Activated T-cell treated with anti-CD3 and anti-CD28 coated beads, Interleukin-2, amount 50 U/mL, for 24 hours (primary cell): ENCODE results near the gene TEX28.
A peak's percentile ranks its signal among the peaks of the same experiment; 100 is the strongest.
"Not testable (repeated sequence)": the region's sequence is repeated elsewhere in the genome, so short reads cannot be mapped to it uniquely, and the experiment has no call there.

ENCODE experiments used
- DNase-seq: peaks from one replicate; pipeline ENCODE4 v3.0.0-alpha.2; 2020
- H3K27ac Mint-ChIP-seq: 2 replicates; pipeline ENCODE4 v1.8.0; 2020; ENCODE audit warnings: mild to moderate bottlenecking, mixed read lengths
- H3K27me3 Mint-ChIP-seq: 2 replicates; pipeline ENCODE4 v1.8.0; 2020; ENCODE audit warnings: mixed read lengths
- H3K36me3 Mint-ChIP-seq: 2 replicates; pipeline ENCODE4 v1.8.0; 2020; ENCODE audit warnings: low read depth, mixed read lengths
- H3K4me1 Mint-ChIP-seq: 2 replicates; pipeline ENCODE4 v1.8.0; 2020; ENCODE audit warnings: low read depth, mixed read lengths
- H3K4me3 Mint-ChIP-seq: 2 replicates; pipeline ENCODE4 v1.8.0; 2020; ENCODE audit warnings: mild to moderate bottlenecking, moderate library complexity, mixed read lengths
- H3K9me3 Mint-ChIP-seq: 2 replicates; pipeline ENCODE4 v1.8.0; 2020; ENCODE audit warnings: mixed read lengths

The TEX28 gene, protein sequence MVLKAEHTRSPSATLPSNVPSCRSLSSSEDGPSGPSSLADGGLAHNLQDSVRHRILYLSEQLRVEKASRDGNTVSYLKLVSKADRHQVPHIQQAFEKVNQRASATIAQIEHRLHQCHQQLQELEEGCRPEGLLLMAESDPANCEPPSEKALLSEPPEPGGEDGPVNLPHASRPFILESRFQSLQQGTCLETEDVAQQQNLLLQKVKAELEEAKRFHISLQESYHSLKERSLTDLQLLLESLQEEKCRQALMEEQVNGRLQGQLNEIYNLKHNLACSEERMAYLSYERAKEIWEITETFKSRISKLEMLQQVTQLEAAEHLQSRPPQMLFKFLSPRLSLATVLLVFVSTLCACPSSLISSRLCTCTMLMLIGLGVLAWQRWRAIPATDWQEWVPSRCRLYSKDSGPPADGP

GRCh38 chrX:154294791-154295574 is at the start of gene TEX28:
Gene TEX28 (minus strand): TSS chrX:154295124. CDS start chrX:154292117, 3,007 bp downstream.
- no peaks in the 10 kb centered on the region for H3K4me1 Mint-ChIP-seq
- no peak for DNase-seq
- no peak within 1 kb of the TSS for H3K27ac Mint-ChIP-seq
- H3K36me3 Mint-ChIP-seq = no peaks in the 10 kb centered on the region
- H3K9me3 Mint-ChIP-seq = peaks cover 2% of the 10 kb centered on the region
- no peaks in the 10 kb centered on the region for H3K27me3 Mint-ChIP-seq
- no peak within 1 kb of the TSS for H3K4me3 Mint-ChIP-seq

GRCh38 chrX:154343620-154344019 is 48.7 kb upstream of the TEX28 start:
- DNase-seq, H3K27me3 Mint-ChIP-seq, H3K9me3 Mint-ChIP-seq, H3K36me3 Mint-ChIP-seq, H3K4me3 Mint-ChIP-seq, H3K27ac Mint-ChIP-seq: not testable (repeated sequence)
- H3K4me1 Mint-ChIP-seq = peaks cover 12% of the 10 kb centered on the region

- H3K36me3 Mint-ChIP-seq, H3K27ac Mint-ChIP-seq, H3K4me1 Mint-ChIP-seq, H3K9me3 Mint-ChIP-seq, H3K4me3 Mint-ChIP-seq, DNase-seq, H3K27me3 Mint-ChIP-seq: not testable (repeated sequence)
Measured at GRCh38 chrX:154343063-154343462, 48.1 kb upstream of the TEX28 start.

- H3K27me3 Mint-ChIP-seq, H3K27ac Mint-ChIP-seq, H3K4me3 Mint-ChIP-seq, H3K9me3 Mint-ChIP-seq, H3K36me3 Mint-ChIP-seq, DNase-seq, H3K4me1 Mint-ChIP-seq: not testable (repeated sequence)
Measured at GRCh38 chrX:154341399-154342298, 46.7 kb upstream of the TEX28 start.

GRCh38 chrX:154334496-154334895 is 39.6 kb upstream of the TEX28 start:
- Mint-ChIP-seq H3K27me3 (peaks cover 11% of the 10 kb centered on the region), H3K4me3 (no peak overlapping the region), H3K36me3 (no peaks in the 10 kb centered on the region), H3K9me3 (no peaks in the 10 kb centered on the region), H3K27ac (peak overlapping the region; percentile 79), H3K4me1 (peaks cover 26% of the 10 kb centered on the region)
- no peak for DNase-seq

GRCh38 chrX:154333837-154334271 is 38.9 kb upstream of the TEX28 start:
- DNase-seq = no peak
- peaks cover 12% of the 10 kb centered on the region for H3K27me3 Mint-ChIP-seq
- no peaks in the 10 kb centered on the region for H3K36me3 Mint-ChIP-seq
- peak overlapping the region; percentile 10 for H3K27ac Mint-ChIP-seq
- H3K9me3 Mint-ChIP-seq = no peaks in the 10 kb centered on the region
- H3K4me3 Mint-ChIP-seq = no peak overlapping the region
- peaks cover 29% of the 10 kb centered on the region for H3K4me1 Mint-ChIP-seq

GRCh38 chrX:154333116-154333515 is 38.2 kb upstream of the TEX28 start:
- Mint-ChIP-seq H3K9me3 (no peaks in the 10 kb centered on the region), H3K27ac (no peak overlapping the region)

DNA sequence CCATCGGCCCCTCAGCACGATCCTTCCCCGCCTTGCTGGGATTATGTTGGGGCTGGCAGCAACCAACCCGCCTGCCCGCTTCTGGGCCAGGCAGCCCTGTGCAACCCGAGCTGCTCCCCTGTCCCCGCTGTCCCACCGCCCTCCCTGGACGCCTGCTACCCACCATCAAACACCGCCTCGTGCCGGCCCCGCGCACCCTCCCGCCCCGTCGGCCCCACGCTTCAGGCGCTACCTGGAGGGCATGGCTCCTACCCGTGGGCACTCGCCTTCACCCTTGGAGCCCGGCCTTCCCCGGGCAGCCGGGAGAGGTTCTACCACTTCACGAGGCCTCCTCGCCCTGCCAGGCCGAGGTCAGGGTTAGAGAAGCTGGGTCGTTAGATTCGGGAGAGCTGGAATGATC is 37.6 kb upstream of the TEX28 start:
- Mint-ChIP-seq H3K4me1 (peaks cover 39% of the 10 kb centered on the region), H3K36me3 (no peaks in the 10 kb centered on the region), H3K27ac (no peak overlapping the region), H3K9me3 (no peaks in the 10 kb centered on the region), H3K4me3 (no peak overlapping the region), H3K27me3 (peaks cover 15% of the 10 kb centered on the region)
- no peak for DNase-seq

More at GRCh38 chrX:154333116-154333515, 38.2 kb upstream of the TEX28 start:
- H3K4me1 Mint-ChIP-seq = peaks cover 34% of the 10 kb centered on the region
- H3K36me3 Mint-ChIP-seq = no peaks in the 10 kb centered on the region
- no peak for DNase-seq
- peaks cover 15% of the 10 kb centered on the region for H3K27me3 Mint-ChIP-seq
- H3K4me3 Mint-ChIP-seq = no peak overlapping the region

DNA sequence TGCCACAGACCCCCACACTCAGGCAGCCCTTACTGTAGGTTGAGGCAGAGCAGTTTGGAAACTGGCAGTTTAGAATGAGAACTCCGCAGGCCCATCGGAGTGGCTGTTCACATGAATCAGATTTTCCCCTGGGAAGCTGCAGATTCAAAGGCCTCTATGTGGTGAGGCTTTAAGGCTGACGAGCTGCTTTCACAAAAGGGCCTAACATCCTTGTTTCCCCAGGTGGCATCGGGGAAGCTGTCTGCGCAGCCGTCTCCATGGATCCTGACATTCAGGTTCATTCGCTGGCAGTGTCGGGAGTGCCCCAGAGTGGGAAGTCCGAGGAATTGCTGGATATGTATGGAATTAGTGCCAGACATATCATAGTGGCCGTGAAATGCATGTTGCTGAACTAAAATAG is 34.4 kb upstream of the TEX28 start:
- Mint-ChIP-seq H3K27ac (no peak overlapping the region), H3K9me3 (no peaks in the 10 kb centered on the region), H3K4me1 (peaks cover 45% of the 10 kb centered on the region), H3K4me3 (no peak overlapping the region), H3K27me3 (peaks cover 19% of the 10 kb centered on the region), H3K36me3 (no peaks in the 10 kb centered on the region)
- no peak for DNase-seq

- peak overlapping the region; percentile 19 for H3K27ac Mint-ChIP-seq
- no peak for DNase-seq
- no peaks in the 10 kb centered on the region for H3K9me3 Mint-ChIP-seq
- H3K4me1 Mint-ChIP-seq = peaks cover 38% of the 10 kb centered on the region
- H3K27me3 Mint-ChIP-seq = peaks cover 19% of the 10 kb centered on the region
- no peak overlapping the region for H3K4me3 Mint-ChIP-seq
- no peaks in the 10 kb centered on the region for H3K36me3 Mint-ChIP-seq
Measured at GRCh38 chrX:154328646-154329045, 33.7 kb upstream of the TEX28 start.

DNA sequence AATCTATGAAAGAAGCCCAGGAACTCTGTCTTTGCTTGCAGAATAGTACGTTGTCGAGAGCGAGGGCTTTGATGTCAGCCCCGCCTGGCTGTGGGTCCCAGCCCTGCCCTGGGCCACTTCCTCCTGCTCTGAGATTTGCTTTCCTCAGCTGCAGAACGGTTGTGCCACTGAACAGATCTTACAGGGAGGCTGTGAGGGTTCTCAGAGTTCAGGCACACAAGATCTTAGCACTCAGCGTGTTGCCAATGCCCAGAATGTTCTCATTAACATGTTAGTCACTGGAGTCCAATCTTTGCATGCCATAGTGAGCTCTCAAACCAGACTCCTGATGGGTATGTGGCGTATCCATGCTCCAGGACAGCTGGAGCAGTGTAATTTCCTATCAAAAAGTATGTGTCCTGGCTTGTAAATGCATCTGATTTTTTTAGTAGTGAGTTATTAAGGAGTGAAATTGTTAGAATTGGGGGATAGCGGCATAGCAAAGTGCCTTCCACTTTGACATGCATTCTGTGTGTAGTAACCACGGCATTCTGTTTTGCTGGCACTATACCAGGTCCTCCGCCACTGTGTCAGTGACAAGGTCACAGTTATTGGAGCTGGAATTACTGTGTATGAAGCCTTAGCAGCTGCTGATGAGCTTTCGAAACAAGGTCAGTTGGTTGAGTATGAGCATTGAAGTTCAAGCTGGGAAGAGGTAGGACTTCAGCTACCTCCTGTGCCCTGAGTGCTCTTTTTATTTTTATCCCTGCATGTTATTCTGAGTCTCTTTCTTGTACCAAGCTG is 32.3 kb upstream of the TEX28 start:
- Mint-ChIP-seq H3K4me1 (peaks cover 34% of the 10 kb centered on the region), H3K4me3 (no peak overlapping the region)

DNA sequence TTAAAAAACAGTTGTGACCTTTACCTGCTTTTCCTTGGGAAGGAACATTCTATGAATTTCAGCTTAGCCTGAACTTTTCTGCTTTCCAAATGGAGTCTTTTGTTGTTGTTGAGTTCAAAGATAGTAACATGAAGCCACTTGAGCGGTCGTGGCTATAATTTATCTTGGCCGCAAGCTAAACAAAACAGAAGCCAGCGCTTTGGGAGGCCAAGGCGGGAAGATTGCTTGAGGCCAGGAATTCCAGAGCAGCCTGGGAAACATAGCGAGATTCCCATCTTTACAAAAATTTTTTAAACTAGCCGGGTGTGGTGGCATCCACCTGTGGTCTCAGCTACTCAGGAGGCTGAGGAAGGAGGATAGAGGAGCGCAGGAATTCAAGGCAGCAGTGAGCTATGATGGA is 30.6 kb upstream of the TEX28 start:
- Mint-ChIP-seq H3K9me3 (no peaks in the 10 kb centered on the region), H3K4me3 (no peak overlapping the region), H3K27me3 (peaks cover 22% of the 10 kb centered on the region), H3K27ac (no peak overlapping the region), H3K36me3 (no peaks in the 10 kb centered on the region), H3K4me1 (peaks cover 47% of the 10 kb centered on the region)
- DNase-seq = no peak

More for the DNA sequence above, 32.3 kb upstream of the TEX28 start:
- peaks cover 24% of the 10 kb centered on the region for H3K27me3 Mint-ChIP-seq
- H3K9me3 Mint-ChIP-seq = no peaks in the 10 kb centered on the region
- DNase-seq = peak; percentile 45
- peak overlapping the region; percentile 56 for H3K27ac Mint-ChIP-seq
- no peaks in the 10 kb centered on the region for H3K36me3 Mint-ChIP-seq

DNA sequence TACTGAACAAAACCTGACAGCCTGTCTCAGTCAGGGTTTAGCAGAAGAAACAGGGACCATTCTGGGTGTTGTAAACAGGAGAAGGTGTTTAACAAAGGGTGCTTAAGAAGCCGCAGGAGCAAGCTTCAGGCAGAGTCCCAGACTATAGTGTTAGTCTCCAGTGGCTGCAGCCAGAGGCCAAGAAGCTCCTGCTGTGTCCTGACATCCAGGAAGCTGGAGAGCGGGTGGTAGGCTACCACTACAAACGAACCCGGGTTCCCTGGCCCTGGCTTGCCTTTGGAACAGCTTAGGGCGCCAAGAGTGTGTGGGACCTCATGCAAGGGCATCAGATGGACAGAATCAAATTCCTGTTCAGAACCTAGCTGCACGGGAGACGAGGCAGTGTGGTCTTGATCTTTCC is 28.6 kb upstream of the TEX28 start:
- Mint-ChIP-seq H3K4me1 (peaks cover 45% of the 10 kb centered on the region), H3K27me3 (peaks cover 31% of the 10 kb centered on the region), H3K4me3 (no peak overlapping the region), H3K9me3 (no peaks in the 10 kb centered on the region), H3K36me3 (no peaks in the 10 kb centered on the region), H3K27ac (no peak overlapping the region)
- DNase-seq = no peak

GRCh38 chrX:154322890-154323289 is 28.0 kb upstream of the TEX28 start:
- Mint-ChIP-seq H3K4me3 (no peak overlapping the region), H3K4me1 (peaks cover 41% of the 10 kb centered on the region), H3K36me3 (no peaks in the 10 kb centered on the region), H3K27me3 (peaks cover 30% of the 10 kb centered on the region), H3K27ac (no peak overlapping the region), H3K9me3 (no peaks in the 10 kb centered on the region)
- no peak for DNase-seq
